Brain pericyte (primary cell): Measurements from ENCODE around the gene GOLGA6L6.
"Not testable (repeated sequence)": the region's sequence is repeated elsewhere in the genome, so short reads cannot be mapped to it uniquely, and the experiment has no call there.

Experiments
- DNase-seq: peaks from one replicate; pipeline ENCODE4 v3.0.0-alpha.2; 2012; ENCODE audit warnings: low read depth, low spot score

Gene GOLGA6L6, protein sequence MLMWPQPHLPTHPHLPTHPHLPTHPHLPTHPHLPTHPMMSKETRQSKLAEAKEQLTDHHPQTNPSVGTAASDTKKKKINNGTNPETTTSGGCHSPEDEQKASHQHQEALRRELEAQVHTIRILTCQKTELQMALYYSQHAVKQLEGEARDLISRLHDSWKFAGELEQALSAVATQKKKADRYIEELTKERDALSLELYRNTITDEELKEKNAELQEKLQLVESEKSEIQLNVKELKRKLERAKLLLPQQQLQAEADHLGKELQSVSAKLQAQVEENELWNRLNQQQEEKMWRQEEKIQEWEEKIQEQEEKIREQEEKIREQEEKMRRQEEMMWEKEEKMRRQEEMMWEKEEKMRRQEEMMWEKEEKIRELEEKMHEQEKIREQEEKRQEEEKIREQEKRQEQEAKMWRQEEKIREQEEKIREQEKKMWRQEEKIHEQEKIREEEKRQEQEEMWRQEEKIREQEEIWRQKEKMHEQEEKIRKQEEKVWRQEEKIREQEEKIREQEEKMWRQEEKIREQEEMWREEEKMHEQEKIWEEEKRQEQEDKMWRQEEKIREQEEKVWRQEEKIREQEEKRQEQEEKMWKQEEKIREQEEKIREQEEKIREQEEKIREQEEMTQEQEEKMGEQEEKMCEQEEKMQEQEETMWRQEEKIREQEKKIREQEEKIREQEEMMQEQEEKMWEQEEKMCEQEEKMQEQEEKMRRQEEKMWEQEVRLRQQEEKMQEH

GRCh38 chr15:20541700-20542099 lies at the start of gene GOLGA6L6:
GOLGA6L6 (minus strand) TSS chr15:20541800; CDS start chr15:20541709, 91 bp downstream.
- not testable (repeated sequence) for DNase-seq

- DNase-seq, result not testable (repeated sequence)
These were observed 48.5 kb upstream of the GOLGA6L6 start for GRCh38 chr15:20590069-20590468.

- DNase-seq, result not testable (repeated sequence)
These were observed 45.2 kb upstream of the GOLGA6L6 start for GRCh38 chr15:20586821-20587220.

GRCh38 chr15:20582726-20583115 lies 41.1 kb upstream of the GOLGA6L6 start:
- DNase-seq, result not testable (repeated sequence)

GRCh38 chr15:20582109-20582725 lies 40.6 kb upstream of the GOLGA6L6 start:
- DNase-seq, result not testable (repeated sequence)

DNA sequence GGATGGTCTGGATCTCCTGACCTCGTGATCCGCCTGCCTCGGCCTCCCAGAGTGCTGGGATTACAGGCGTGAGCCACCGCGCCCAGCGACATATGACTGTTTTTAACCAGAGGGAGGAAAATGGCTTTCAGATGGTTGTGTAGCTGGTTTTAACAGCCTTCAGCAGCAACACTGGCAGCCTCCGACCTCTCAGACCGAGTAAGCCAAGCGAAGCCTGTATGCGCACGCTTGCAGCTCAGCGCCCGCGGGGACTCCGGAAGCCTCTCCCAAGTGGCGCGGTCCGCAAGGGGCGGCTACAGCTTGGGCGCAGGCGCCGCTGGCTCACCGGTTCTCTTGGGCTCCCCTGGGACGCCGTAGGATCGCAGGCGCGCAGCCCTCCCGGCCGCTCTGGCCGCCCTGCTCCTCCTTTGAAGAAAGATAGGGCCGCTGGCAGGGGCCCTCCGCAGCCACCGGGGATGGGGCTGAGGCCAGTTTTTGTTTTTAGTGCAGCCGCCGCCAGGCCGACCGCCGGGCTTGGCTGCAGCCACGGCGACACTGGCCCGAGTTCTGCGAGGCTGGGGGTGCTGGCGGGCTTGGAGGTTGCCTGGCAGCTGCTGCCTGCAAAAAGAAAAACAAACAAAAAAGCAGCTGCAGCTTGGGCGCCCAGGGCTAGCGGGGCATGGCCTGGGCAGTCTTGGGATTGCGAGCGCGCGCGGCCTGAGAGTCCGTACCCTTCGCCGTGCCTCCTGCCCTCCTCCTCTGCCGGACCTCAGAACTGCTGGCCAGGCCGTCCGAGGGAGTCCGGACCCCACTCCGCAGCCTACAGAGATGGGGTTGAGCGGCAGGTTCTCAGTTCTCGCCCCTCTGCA lies 39.9 kb upstream of the GOLGA6L6 start:
- DNase-seq, result not testable (repeated sequence)

- not testable (repeated sequence) for DNase-seq
These were observed 38.1 kb upstream of the GOLGA6L6 start for GRCh38 chr15:20579662-20580061.

- not testable (repeated sequence) for DNase-seq
These were observed 9.7 kb upstream of the GOLGA6L6 start for GRCh38 chr15:20551289-20551688.

DNA sequence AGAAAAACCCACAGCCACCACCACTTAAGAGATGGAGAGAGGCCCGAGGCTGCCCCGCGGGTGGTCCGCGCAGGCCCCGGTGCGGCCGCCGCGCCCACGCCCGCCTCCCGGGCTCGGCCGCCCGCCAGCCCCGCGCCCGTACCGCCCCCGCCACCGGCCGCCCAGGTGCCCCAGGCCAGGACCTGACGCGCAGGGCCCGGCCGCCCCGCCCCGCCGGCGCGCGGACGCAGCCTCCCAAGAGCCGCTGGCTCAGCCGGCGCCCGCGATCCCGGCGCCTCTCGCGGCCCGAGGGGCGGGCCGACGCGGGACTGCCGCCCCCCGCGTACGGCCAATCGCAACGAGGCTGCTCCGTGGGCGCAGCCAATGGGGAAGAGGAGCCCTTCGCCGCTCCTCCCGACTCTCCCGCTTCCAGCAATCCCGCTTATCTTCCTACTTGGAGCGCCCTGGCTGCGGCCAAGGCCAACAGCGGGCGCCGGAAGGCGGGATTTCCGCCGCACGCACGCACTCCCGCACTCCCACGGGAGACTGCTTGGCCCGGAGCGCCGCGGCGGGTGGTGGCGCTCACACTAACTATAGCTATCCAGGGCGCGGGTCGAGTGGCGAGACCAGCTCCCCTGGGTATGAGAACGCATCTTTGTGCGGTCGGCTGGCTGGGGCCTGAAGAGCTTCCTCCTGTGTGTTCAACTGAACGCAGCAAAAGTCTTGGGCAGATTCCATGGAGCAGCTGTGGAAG lies 35.5 kb downstream of the GOLGA6L6 start:
- not testable (repeated sequence) for DNase-seq

DNA sequence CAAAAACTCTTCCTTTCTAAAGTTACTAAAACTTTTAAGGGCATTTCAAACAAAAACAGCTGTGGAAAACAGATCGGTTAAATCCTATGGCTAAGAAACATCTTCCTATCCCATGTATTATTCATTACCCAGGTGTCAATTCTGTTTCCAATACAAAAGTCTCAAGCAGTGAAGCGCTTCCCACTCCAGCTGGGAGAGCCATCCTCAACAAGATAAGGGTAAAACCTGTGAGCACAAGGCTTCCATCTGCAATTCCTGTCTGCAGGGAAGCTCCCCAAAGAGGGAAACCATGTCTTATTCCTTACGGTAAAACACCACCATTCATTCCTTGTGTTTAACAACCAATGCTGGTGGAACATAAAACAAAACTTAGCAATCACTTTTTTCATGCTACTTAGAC lies 38.8 kb downstream of the GOLGA6L6 start:
- DNase-seq, result not testable (repeated sequence)

GRCh38 chr15:20501512-20502222 lies 39.9 kb downstream of the GOLGA6L6 start:
- DNase-seq, result not testable (repeated sequence)

- DNase-seq, result not testable (repeated sequence)
These were observed 43.8 kb downstream of the GOLGA6L6 start for GRCh38 chr15:20497781-20498180.

- DNase-seq, result not testable (repeated sequence)
These were observed 48.6 kb downstream of the GOLGA6L6 start for GRCh38 chr15:20493035-20493434.

DNA sequence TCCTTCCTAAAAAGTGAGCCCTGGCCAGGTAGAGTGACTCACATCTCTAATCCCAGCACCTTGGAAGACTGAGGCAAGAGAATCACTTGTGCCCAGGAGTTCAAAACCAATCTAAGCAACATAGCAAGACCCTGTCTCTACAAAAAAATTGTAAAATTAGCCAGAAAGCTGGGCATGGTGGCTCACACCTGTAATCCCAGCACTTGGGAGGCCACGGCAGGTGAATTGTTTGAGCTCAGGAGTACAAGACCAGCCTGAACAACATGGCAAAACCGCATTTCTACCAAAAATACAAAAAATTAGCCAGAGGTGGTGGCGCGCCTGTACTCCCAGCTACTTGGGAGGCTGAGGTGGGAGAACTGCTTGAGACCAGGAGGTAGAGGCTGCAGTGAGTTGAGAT lies 49.0 kb downstream of the GOLGA6L6 start:
- not testable (repeated sequence) for DNase-seq

DNA sequence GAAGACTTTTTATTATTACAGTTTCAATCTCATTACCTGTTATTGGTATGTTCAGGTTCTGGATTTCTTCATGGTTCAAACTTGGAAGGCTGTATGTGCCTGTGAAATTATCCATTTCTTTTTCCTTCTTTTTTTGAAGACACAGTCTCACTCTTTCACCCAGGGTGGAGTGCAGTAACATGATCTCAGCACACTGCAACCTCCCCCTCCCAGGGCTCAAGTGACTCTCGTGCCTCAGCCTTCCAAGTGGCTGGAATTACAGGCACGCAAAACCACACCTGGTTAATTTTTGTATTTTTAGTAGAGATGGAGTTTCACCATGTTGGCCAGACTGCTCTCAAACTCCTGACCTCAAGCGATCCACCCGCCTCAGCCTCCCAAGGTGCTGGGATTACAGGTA lies 52.3 kb downstream of the GOLGA6L6 start:
- not testable (repeated sequence) for DNase-seq
